Measurements from ENCODE around the gene STAB2. TPM values are rescaled to one million over a fixed set of nuclear protein-coding genes. Genes with fewer than 3 reads are reported as not detected.

STAB2 gene
- total RNA-seq, 2 experiments from 2014 or later: not detected

DNA sequence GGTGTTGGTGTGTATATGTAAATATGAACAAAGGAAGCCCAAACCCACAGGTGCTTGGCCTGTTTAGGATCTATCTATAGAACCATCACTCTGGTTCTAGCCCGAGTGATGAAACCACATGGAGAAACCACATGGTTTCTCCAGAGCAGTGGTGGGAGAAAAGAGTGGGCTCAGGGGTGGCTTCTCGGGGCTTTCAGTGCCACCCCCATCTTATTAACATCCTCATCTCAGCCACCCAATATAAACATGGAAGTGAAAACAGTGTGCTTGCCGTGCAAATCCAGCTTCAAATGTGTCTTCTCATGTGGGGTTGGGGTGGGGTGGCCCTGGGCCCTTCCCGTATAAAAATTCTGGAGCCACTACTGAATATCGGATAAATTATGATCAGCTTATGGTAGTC is 109.0 kb downstream of the STAB2 start:
- DNase-seq: no peak
- CTCF ChIA-PET: no interaction called here
- peaks cover 2% of the 10 kb centered on the region for H3K4me1 Mint-ChIP-seq
- H3K27me3 Mint-ChIP-seq: peaks cover 26% of the 10 kb centered on the region
- no peak overlapping the region for H3K4me3 Mint-ChIP-seq
- H3K36me3 Mint-ChIP-seq: no peaks in the 10 kb centered on the region
- no peak for ATAC-seq
- no peaks in the 10 kb centered on the region for H3K9me3 Mint-ChIP-seq (ENCODE audit: low read depth)
- H3K27ac Mint-ChIP-seq: no peak overlapping the region

DNA sequence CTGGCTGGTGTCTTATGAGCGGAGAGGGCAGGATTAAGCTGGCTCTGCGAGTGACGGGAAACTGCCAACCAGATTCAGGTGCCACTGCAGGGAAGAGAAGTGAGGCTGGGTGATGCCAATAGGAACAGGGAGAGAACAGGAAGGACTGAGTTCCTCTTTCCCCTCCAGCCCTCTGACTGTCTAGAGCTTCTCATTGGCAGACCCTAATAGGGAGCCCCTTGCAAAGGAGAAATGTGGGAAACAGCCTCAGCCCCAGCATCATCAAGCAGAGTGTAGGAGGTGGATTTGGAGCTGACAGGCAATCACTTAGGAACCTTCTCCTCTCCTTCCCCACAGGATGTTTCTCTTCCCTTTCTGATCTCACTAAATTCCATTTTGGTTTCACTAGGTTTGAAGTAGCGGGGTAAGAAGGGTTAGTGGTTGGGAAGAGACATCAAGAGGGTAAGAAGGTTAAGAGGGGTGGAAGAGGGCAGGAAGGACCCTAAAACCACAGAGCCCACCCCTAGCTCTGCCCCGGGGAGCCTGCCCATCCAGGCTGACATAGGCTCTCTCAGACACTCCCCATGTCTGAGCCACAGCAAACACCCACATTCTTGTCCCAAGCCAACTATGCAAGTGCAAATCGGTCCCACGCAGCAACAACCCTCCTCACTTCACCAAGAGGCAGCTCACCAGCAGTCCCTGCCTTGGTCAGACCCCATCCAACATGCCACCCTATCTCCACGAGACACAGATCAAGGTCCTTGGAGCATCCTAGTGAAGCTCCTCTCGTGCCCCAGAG is 111.1 kb downstream of the STAB2 start:
- no peak for ATAC-seq

DNA sequence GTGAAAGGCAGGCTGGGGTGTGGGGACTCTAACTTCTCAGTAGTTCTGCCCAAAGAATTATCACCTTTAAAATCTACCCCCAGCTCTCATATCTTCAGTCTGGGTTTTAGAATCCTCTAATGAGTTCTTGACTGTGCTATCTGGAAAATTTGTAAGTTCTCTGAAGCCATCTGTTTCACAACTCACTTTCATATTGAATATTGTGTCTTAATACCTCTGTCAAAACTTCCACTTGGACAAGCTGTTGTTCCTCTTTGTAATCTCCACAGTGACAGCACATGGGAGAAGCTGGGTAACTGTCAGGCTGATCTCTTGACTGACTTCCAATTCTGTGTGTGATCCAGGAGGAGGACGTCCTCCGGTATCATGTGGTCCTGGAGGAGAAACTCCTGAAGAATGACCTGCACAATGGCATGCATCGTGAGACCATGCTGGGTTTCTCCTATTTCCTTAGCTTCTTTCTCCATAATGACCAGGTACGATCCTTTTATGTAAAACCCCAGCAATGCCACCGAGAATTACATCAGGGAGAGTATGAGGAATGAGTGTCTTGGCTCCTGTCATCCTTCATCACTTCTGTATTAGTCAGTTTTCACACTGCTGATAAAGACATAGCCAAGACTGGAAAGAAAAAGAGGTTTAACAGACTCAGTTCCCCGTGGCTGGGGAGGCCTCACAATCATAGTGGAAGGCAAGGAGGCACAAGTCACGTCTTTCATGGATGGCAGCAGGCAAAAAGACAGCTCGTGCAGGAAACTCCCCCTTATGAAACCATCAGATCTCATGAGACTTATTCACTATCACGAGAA is 111.9 kb downstream of the STAB2 start:
- no peaks in the 10 kb centered on the region for H3K9me3 Mint-ChIP-seq (ENCODE audit: low read depth)
- CTCF ChIA-PET: no interaction called here

More for the DNA sequence above, 111.1 kb downstream of the STAB2 start:
- DNase-seq: no peak
- no peaks in the 10 kb centered on the region for H3K9me3 Mint-ChIP-seq (ENCODE audit: low read depth)
- H3K27me3 Mint-ChIP-seq: peaks cover 26% of the 10 kb centered on the region
- no peak overlapping the region for H3K27ac Mint-ChIP-seq
- H3K36me3 Mint-ChIP-seq: no peaks in the 10 kb centered on the region
- peaks cover 2% of the 10 kb centered on the region for H3K4me1 Mint-ChIP-seq
- no peak overlapping the region for H3K4me3 Mint-ChIP-seq
- CTCF ChIA-PET: no interaction called here

DNA sequence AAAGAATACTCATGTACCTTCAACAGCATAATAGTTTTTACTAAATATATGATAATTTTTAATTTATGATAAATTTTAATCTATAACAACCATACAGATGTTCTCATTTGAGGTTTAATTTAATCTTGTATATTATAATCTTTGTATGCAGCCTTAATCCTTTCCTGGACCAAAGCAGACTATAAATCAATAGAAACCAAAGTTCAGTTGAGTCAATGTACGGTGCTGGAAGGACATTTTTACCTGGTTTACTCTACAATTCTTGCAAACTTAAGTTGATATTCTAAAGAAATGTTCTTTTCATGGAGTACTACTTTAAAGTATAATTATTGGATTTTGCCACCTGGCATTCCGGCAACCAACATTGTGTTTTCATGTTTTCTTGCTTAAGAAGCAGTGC is 118.0 kb downstream of the STAB2 start:
- DNase-seq (no peak), ATAC-seq (no peak)
- H3K27ac Mint-ChIP-seq: no peak overlapping the region
- H3K4me3 Mint-ChIP-seq: no peak overlapping the region
- no peaks in the 10 kb centered on the region for H3K4me1 Mint-ChIP-seq
- CTCF ChIA-PET: no interaction called here
- H3K27me3 Mint-ChIP-seq: peaks cover 12% of the 10 kb centered on the region
- no peaks in the 10 kb centered on the region for H3K36me3 Mint-ChIP-seq
- no peaks in the 10 kb centered on the region for H3K9me3 Mint-ChIP-seq (ENCODE audit: low read depth)

More for the DNA sequence above, 111.9 kb downstream of the STAB2 start:
- no peak overlapping the region for H3K4me3 Mint-ChIP-seq
- DNase-seq (no peak), ATAC-seq (no peak)
- no peaks in the 10 kb centered on the region for H3K36me3 Mint-ChIP-seq
- no peak overlapping the region for H3K27ac Mint-ChIP-seq
- H3K27me3 Mint-ChIP-seq: peaks cover 26% of the 10 kb centered on the region
- H3K4me1 Mint-ChIP-seq: peaks cover 2% of the 10 kb centered on the region

DNA sequence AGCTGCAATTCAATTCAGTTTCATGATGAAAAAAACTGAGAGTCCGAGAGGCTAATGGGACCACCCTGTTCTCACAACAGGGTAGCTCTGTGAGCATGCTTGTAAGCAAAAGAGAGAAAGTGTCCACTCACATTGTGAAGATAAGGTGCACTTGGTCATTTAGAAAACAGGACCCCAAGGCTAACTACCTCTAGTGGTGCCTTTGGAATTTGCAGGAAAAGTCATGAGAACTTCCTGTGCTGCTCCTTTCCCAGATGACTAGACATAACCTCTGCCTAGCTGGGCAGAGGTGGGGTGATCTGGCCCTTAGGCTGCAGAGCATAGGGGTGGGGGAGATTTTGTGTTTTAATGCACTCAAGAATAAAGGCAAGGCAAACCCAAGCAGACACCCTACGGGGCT is 118.9 kb downstream of the STAB2 start:
- no peak overlapping the region for H3K27ac Mint-ChIP-seq
- CTCF ChIA-PET: no interaction called here

DNA sequence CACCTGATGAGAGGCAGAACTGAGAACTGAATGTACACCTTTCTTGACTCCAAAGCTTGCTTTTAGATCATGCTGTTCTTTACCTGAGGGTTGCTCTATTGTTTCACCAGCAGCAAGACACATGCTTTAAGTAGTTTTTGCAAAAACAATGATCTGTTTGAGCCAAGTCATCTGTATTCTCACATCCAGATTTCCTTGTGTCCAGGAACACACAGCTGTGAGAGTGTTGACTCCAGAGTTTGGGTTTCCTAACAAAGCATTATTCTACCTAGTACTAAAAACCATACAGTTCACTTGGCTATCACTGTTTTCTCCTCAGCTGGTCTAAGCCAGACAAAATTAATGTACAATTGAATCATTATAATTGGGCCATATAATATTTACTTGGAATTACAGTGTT is 120.4 kb downstream of the STAB2 start:
- H3K4me1 Mint-ChIP-seq: no peaks in the 10 kb centered on the region
- CTCF ChIA-PET: no interaction called here
- H3K27ac Mint-ChIP-seq: no peak overlapping the region
- no peaks in the 10 kb centered on the region for H3K36me3 Mint-ChIP-seq
- peaks cover 18% of the 10 kb centered on the region for H3K27me3 Mint-ChIP-seq
- no peak for DNase-seq
- H3K4me3 Mint-ChIP-seq: no peak overlapping the region
- no peak for ATAC-seq
- H3K9me3 Mint-ChIP-seq (ENCODE audit: low read depth): no peaks in the 10 kb centered on the region

More for the DNA sequence above, 118.9 kb downstream of the STAB2 start:
- Mint-ChIP-seq H3K4me3 (no peak overlapping the region), H3K9me3 (ENCODE audit: low read depth) (no peaks in the 10 kb centered on the region), H3K36me3 (no peaks in the 10 kb centered on the region), H3K4me1 (no peaks in the 10 kb centered on the region), H3K27me3 (peaks cover 15% of the 10 kb centered on the region)
- ATAC-seq: no peak
- DNase-seq: no peak

DNA sequence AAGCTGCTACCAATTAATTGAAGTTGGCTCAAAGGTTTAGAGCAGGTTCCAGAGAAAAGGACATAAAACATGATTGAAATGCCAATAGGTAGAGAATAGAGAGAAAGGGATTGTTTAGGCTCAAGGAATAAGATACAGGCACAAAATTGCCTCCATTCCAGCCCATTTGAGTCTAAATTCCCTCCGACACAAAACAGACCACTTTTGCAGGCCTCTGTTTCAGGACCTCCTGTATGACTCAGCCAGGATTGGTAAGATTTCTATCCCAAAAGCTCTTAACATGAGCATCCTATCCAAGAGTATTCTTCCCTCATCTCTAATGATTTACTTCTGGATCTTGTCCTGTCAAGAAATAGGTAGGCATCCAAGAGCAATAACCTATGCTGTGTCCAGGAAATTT is 123.5 kb downstream of the STAB2 start:
- no peak overlapping the region for H3K27ac Mint-ChIP-seq
- ATAC-seq (no peak), DNase-seq (no peak)
- H3K27me3 Mint-ChIP-seq: peaks cover 30% of the 10 kb centered on the region
- CTCF ChIA-PET: no interaction called here
- no peaks in the 10 kb centered on the region for H3K9me3 Mint-ChIP-seq (ENCODE audit: low read depth)
- no peaks in the 10 kb centered on the region for H3K4me1 Mint-ChIP-seq
- no peaks in the 10 kb centered on the region for H3K36me3 Mint-ChIP-seq
- no peak overlapping the region for H3K4me3 Mint-ChIP-seq

DNA sequence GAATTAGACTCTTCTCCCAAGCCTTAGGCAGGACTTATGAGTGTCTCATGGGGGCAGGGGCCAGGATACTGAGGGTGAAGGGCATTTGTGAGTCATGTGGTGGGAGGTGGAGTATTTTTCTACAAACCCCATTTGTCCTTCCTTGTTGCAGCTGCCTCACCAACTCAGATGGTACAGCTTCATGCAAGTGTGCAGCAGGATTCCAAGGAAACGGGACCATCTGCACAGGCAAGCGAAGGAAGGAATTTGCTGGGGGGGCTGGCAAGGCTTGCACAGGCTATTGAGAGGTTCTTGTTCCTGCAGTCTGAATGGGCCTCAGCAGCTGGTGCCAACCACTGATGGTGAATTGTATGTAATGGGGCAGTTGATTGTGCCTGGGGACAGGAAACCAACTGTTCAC is 125.1 kb downstream of the STAB2 start:
- CTCF ChIA-PET: no interaction called here
- peaks cover 31% of the 10 kb centered on the region for H3K27me3 Mint-ChIP-seq
- no peaks in the 10 kb centered on the region for H3K9me3 Mint-ChIP-seq (ENCODE audit: low read depth)
- no peaks in the 10 kb centered on the region for H3K36me3 Mint-ChIP-seq
- no peak overlapping the region for H3K4me3 Mint-ChIP-seq
- no peaks in the 10 kb centered on the region for H3K4me1 Mint-ChIP-seq
- H3K27ac Mint-ChIP-seq: no peak overlapping the region
- ATAC-seq: no peak
- DNase-seq: no peak

DNA sequence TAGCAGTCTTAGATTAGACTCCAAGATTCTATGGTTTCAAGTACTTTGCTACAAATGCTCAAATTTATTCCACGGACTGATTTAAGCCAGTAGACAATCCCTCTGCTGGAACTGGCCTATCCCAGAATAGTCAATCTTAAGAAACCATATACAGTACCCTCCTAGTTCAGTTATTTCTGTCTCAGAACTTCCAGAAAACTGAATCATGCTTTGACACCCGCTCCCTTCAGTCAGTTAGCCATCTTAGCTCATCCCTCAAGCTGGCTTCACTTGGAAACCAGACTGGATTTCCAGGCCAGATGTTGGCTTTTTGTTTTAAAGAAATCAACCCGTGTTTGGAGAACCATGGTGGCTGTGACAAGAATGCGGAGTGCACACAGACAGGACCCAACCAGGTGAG is 128.4 kb downstream of the STAB2 start:
- no peak for ATAC-seq
- Mint-ChIP-seq H3K9me3 (ENCODE audit: low read depth) (no peaks in the 10 kb centered on the region), H3K27me3 (peaks cover 17% of the 10 kb centered on the region), H3K4me3 (no peak overlapping the region), H3K4me1 (no peaks in the 10 kb centered on the region), H3K36me3 (no peaks in the 10 kb centered on the region), H3K27ac (no peak overlapping the region)
- no peak for DNase-seq
- CTCF ChIA-PET: interaction anchor here (0.6 kb wide), 1 partner anchor 397 kb away, joined by 3 read pairs; no protein-coding TSS in a partner anchor

DNA sequence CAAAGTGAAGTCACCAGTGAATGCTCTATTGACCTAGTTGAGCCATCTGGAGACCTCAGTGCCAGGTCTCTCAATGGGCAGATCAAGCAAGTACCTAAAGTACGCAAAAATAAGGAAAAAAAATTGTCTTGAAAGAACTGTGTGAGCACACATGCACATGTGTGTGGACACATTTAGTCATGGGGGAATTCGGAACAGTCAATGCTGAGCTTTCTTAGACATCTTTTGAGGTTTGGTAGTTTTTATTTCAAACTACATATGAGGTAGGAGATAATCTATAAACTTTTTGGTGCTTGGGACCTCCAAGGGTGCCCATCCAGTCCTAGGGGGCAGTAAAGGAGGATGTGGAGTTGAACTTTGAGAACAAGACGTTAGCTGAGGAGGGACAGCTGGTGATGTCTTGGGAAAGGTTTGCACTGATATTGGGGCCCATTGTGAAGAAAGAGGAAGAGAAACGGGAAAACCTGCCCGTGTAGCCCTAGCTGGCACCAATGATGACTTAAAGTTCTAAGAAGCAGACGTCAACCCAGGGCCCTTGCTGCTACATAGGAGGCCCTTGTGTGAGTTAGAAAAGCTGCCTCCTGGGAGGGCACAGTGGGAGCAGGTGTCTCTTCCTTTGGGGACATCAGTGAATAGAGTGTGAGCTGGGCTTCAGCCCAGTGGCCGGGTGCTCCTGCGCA is 129.6 kb downstream of the STAB2 start:
- ATAC-seq: no peak
- peaks cover 13% of the 10 kb centered on the region for H3K27me3 Mint-ChIP-seq
- CTCF ChIA-PET: no interaction called here
- DNase-seq: no peak
- H3K4me1 Mint-ChIP-seq: no peaks in the 10 kb centered on the region
- no peak overlapping the region for H3K4me3 Mint-ChIP-seq
- H3K36me3 Mint-ChIP-seq: no peaks in the 10 kb centered on the region
- no peak overlapping the region for H3K27ac Mint-ChIP-seq
- no peaks in the 10 kb centered on the region for H3K9me3 Mint-ChIP-seq (ENCODE audit: low read depth)

DNA sequence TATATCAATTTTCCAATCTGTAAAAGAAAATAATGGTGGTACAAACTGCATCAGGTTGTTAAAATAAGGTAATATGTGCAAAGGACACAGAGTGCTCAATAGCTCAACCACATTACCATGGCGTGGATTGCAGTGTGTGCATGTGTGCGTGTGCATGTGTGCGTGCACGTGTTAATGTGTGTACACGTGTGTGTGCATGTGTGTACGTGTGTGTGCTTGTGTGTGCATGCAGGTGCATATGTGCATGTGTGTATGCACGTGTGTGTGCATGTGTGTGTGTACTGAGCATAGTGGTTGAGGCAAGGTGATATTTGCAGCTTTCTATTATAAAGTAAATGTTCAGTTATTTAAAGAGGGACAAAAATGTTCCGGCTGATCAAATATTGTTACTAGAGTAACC is 138.3 kb downstream of the STAB2 start:
- Mint-ChIP-seq H3K9me3 (ENCODE audit: low read depth) (no peaks in the 10 kb centered on the region), H3K27me3 (peaks cover 2% of the 10 kb centered on the region), H3K4me1 (no peaks in the 10 kb centered on the region), H3K27ac (no peak overlapping the region), H3K4me3 (no peak overlapping the region), H3K36me3 (no peaks in the 10 kb centered on the region)
- ATAC-seq: no peak
- no peak for DNase-seq
- CTCF ChIA-PET: no interaction called here

DNA sequence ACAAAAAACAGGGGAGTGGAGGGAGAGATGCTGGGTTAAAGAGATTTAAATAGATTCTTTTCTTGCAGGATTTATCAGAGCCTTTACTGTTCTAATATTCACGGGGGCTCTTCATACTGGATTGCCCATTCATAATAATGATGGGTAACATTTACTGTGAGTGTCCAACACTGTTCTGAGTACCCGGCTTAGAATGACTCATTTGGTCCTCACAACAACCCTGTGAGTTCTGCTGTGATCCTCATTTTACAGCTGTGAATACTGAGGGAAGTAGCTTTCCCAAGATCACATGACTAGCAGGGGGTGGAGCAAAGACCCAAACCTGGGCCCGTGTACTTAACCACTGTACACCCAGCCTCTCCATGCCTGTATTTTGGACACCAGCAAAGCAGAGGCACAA is 140.6 kb downstream of the STAB2 start:
- Mint-ChIP-seq H3K36me3 (no peaks in the 10 kb centered on the region), H3K27me3 (peaks cover 2% of the 10 kb centered on the region), H3K4me3 (no peak overlapping the region), H3K4me1 (no peaks in the 10 kb centered on the region), H3K9me3 (ENCODE audit: low read depth) (no peaks in the 10 kb centered on the region), H3K27ac (no peak overlapping the region)
- CTCF ChIA-PET: no interaction called here
- DNase-seq (no peak), ATAC-seq (no peak)

DNA sequence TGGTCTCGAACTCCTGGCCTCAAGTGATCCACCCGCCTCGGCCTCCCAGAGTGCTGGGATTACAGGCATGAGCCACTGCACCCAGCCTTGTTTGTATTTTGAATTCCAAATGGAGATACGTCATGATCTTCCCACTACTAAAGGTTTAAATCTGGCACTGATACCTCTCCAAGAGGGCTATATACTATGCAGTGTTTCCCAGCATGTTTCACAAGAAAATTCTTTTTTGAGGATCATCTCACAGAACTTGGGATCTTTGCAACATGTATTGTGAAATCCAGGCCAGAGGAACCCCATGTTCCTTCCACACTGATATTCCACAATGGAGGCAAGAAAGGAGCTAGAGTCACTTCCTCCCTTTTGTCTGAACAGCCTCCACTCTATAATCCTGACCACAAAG is 141.2 kb downstream of the STAB2 start:
- no peaks in the 10 kb centered on the region for H3K4me1 Mint-ChIP-seq
- no peak for ATAC-seq
- H3K4me3 Mint-ChIP-seq: no peak overlapping the region
- peaks cover 2% of the 10 kb centered on the region for H3K27me3 Mint-ChIP-seq
- no peak for DNase-seq
- no peaks in the 10 kb centered on the region for H3K36me3 Mint-ChIP-seq
- H3K9me3 Mint-ChIP-seq (ENCODE audit: low read depth): no peaks in the 10 kb centered on the region
- H3K27ac Mint-ChIP-seq: no peak overlapping the region
- CTCF ChIA-PET: interaction anchor here (1.6 kb wide), 1 partner anchor 96 kb away, joined by 3 read pairs; no protein-coding TSS in a partner anchor

Data from activated CD8-positive, alpha-beta memory T cell treated with anti-CD3 and anti-CD28 coated beads, Interleukin-2, amount 10 ng/mL, durations not matched to agents 7 days and 5 days (primary cell).